Keratinocyte (primary cell): Measurements from ENCODE around the gene NTSR1. TPM values are rescaled to one million over a fixed set of nuclear protein-coding genes. Genes with fewer than 3 reads are reported as not detected.

Experiments
- DNase-seq: peaks from one replicate; pipeline ENCODE4 v3.0.0-alpha.2; 2011; ENCODE audit warnings: low read depth, missing footprints, low spot score
- FAIRE-seq: peaks from 2 replicates; lab custom pipeline; 2011; peaks lifted over from hg19 to GRCh38; lab: Jason Lieb, UNC
- H2AFZ ChIP-seq: 2 replicates; pipeline ENCODE4 v1.6.0; 2012; ENCODE audit warnings: low read length, control low read depth, inconsistent platforms; ENCODE audit not compliant: control insufficient read depth
- H3K27ac ChIP-seq: 2 replicates; pipeline ENCODE4 v1.5.1; 2011; ENCODE audit warnings: low read length; ENCODE audit not compliant: control insufficient read depth, insufficient read depth
- H3K27me3 ChIP-seq: 3 replicates; pipeline ENCODE4 v1.6.0; 2011; ENCODE audit warnings: low read length; ENCODE audit not compliant: control insufficient read depth, insufficient read depth; ENCODE audit errors: extremely low read depth
- H3K36me3 ChIP-seq, 2 experiments: 2 replicates in 1 of 2; 3 replicates in 1 of 2; pipeline ENCODE4 v1.5.1; 2011; ENCODE audit warnings: low read length in 2 of 2, mild to moderate bottlenecking in 1 of 2; ENCODE audit not compliant: control insufficient read depth in 2 of 2, insufficient read depth in 2 of 2; ENCODE audit errors: extremely low read depth in 1 of 2
- H3K4me1 ChIP-seq: 3 replicates; pipeline ENCODE4 v1.5.1; 2011; ENCODE audit warnings: low read length; ENCODE audit not compliant: control insufficient read depth, insufficient read depth; ENCODE audit errors: extremely low read depth
- H3K4me2 ChIP-seq: 3 replicates; pipeline ENCODE4 v1.6.0; 2011; ENCODE audit warnings: low read depth, low read length; ENCODE audit not compliant: control insufficient read depth, insufficient read depth; ENCODE audit errors: extremely low read depth
- H3K4me3 ChIP-seq, 3 experiments: fragments of 200-600 bp in 1 of 3; sonication (generic) in 1 of 3; 2 replicates in 2 of 3; 3 replicates in 1 of 3; pipeline ENCODE4 v1.5.1; 2011 to 2016; ENCODE audit warnings: low read length in 3 of 3, mild to moderate bottlenecking in 3 of 3, control low read depth in 2 of 3, inconsistent platforms in 1 of 3, low read depth in 1 of 3, mixed read lengths in 1 of 3, mixed run types in 1 of 3, moderate library complexity in 1 of 3; ENCODE audit not compliant: control insufficient read depth in 2 of 3, insufficient read depth in 2 of 3; ENCODE audit errors: extremely low read depth in 1 of 3
- H3K79me2 ChIP-seq: 2 replicates; pipeline ENCODE4 v1.6.0; 2012; ENCODE audit warnings: low read length; ENCODE audit not compliant: control insufficient read depth, insufficient read depth
- H3K9ac ChIP-seq: 3 replicates; pipeline ENCODE4 v1.6.0; 2011; ENCODE audit warnings: low read length; ENCODE audit not compliant: control insufficient read depth, insufficient read depth; ENCODE audit errors: extremely low read depth
- H3K9me1 ChIP-seq: 3 replicates; pipeline ENCODE4 v1.6.0; 2011; ENCODE audit warnings: low read length; ENCODE audit not compliant: control insufficient read depth, insufficient read depth; ENCODE audit errors: extremely low read depth
- H3K9me3 ChIP-seq: 2 replicates; pipeline ENCODE4 v1.5.1; 2012; ENCODE audit warnings: low read depth, low read length; ENCODE audit not compliant: control insufficient read depth
- H4K20me1 ChIP-seq: 3 replicates; pipeline ENCODE4 v1.6.0; 2011; ENCODE audit warnings: low read length; ENCODE audit not compliant: control insufficient read depth, insufficient read depth; ENCODE audit errors: extremely low read depth
- CTCF ChIP-seq, 3 experiments: IDR thresholded peaks in 1 of 3; conservative IDR thresholded peaks in 1 of 3; optimal IDR thresholded peaks in 1 of 3; 2 replicates in 2 of 3; 3 replicates in 1 of 3; pipeline versions ENCODE3 to v1.5.1; 2011; ENCODE audit warnings: low read length in 3 of 3, mild to moderate bottlenecking in 3 of 3, moderate library complexity in 2 of 3, control low read depth in 1 of 3, inconsistent platforms in 1 of 3; ENCODE audit not compliant: insufficient read depth in 2 of 3; ENCODE audit errors: extremely low read depth in 1 of 3
- EZH2 ChIP-seq: IDR thresholded peaks from one replicate; pipeline ENCODE4 v1.6.1; 2012; ENCODE audit warnings: inconsistent platforms, mild to moderate bottlenecking, low read length, moderate library complexity
- dilution Hi-C: fragments of 300-500 bp; cut with MboI; formaldehyde crosslinking; loops from one replicate; pipeline ENCODE4 v1.7.0; 2020; ENCODE audit warnings: low sequenced_read_pairs; ENCODE audit not compliant: extremely low pct_ligation_motif_present
- polyA plus RNA-seq, 5 experiments: library from polyadenylated mRNA; depleted of rRNA in 3 of 5; stranded (reverse) in 3 of 5; stranded (forward) in 1 of 5; unstranded in 1 of 5; fragments of >200 nt; gene quantifications; 1 replicate in 1 of 5; 2 replicates in 3 of 5; 3 replicates in 1 of 5; pipeline versions ENCODE4 v1.2.1 to v1.2.3, GENCODE V29; 2011 to 2012; ENCODE audit warnings: missing spikeins in 2 of 5, low read depth in 1 of 5, low replicate concordance in 1 of 5

The NTSR1 gene
- polyA plus RNA-seq, 1 donor (not counting 4 experiments of a cell fraction or from before 2014, with no cell fraction given), result 0.55 TPM

DNA sequence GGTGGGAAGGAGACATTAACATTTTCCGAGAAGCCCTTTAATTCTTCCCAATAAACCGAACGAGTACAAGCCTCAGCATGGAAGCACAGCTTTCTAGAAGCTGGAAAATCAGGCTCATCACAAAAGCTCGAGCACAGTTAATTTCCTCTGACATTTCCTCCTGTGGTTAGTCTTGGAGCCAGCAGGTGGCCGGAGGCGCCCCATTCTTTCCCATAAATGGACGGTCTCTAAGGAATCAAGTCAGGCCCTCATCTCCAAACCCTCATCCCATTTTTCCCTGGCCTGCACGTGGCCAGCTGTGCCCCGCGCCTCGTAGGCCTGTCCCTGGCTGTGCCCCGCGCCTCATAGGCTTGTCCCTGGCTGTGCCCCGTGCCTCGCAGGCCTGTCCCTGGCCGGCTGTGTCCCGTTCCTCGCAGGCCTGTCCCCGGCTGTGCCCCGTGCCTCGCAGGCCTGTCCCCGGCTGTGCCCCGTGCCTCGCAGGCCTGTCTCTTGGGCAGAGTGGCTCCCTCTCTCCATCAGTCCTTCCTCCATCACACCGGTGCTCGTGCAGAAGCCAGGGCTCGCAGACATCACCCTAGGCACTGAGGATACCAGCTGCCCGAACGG, 19.7 kb upstream of the NTSR1 start:
- Histone ChIP-seq H3K9ac (no peak overlapping the region), H3K27me3 (peaks cover 14% of the 10 kb centered on the region), H3K79me2 (no peaks in the 10 kb centered on the region), H3K36me3 (no peaks in the 10 kb centered on the region), H3K4me1 (peaks cover 16% of the 10 kb centered on the region), H3K9me3 (no peaks in the 10 kb centered on the region), H3K4me2 (no peak overlapping the region), H4K20me1 (no peaks in the 10 kb centered on the region), H3K4me3 (no peak overlapping the region), H2AFZ (no peak overlapping the region), H3K9me1 (no peaks in the 10 kb centered on the region), H3K27ac (no peak overlapping the region)
- TF ChIP-seq CTCF (optimal IDR thresholded peaks at IDR 0.05 in 1 of 3, IDR thresholded peaks at IDR 0.05 in 1 of 3, conservative IDR thresholded peaks at IDR 0.05 in 1 of 3; ENCODE audit: extremely low read depth in 1 of 3, insufficient read depth in 2 of 3, low read length in 3 of 3) (no peak), EZH2 (no peak)
- no peak for FAIRE-seq
- no peak for DNase-seq
- dilution Hi-C loops, result no loop called here

DNA sequence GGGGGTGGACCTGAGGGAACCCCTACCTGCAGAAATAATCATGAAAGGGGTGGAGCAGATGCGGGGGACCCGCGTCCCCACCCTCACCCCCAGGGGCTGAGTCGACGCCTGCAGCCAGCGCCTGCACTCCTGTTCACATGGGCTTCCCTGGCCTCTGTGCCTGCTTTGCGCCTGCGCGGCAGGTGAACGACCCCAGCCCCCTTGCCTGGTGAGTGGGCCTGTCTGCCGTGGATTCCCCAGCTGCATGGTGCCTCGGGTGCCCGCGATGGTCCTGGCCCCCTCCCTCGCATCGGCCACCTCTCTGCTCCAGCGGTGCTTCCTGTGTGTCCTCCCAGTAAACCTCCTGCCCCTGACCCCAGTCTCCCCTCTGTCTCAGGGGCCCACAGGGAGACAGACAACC, 18.8 kb upstream of the NTSR1 start:
- H4K20me1 ChIP-seq, result no peaks in the 10 kb centered on the region
- no peaks in the 10 kb centered on the region for H3K9me3 ChIP-seq
- no peak for TF ChIP-seq CTCF (optimal IDR thresholded peaks at IDR 0.05 in 1 of 3, IDR thresholded peaks at IDR 0.05 in 1 of 3, conservative IDR thresholded peaks at IDR 0.05 in 1 of 3; ENCODE audit: extremely low read depth in 1 of 3, insufficient read depth in 2 of 3, low read length in 3 of 3)
- TF ChIP-seq EZH2, result no peak
- no peak overlapping the region for H3K4me2 ChIP-seq
- no peaks in the 10 kb centered on the region for H3K9me1 ChIP-seq
- H3K27me3 ChIP-seq, result peaks cover 23% of the 10 kb centered on the region
- no peak for DNase-seq
- H3K79me2 ChIP-seq, result no peaks in the 10 kb centered on the region
- dilution Hi-C loops, result no loop called here
- H3K27ac ChIP-seq, result no peak overlapping the region
- H3K9ac ChIP-seq, result no peak overlapping the region
- FAIRE-seq, result no peak
- peaks cover 16% of the 10 kb centered on the region for H3K4me1 ChIP-seq
- no peaks in the 10 kb centered on the region for H3K36me3 ChIP-seq
- H3K4me3 ChIP-seq, result no peak overlapping the region
- no peak overlapping the region for H2AFZ ChIP-seq
